Ovary (tissue), 3 donors: ENCODE data around the gene WWTR1.

ENCODE experiments used
- CTCF ChIP-seq, 3 donors: fragments of 450-650 bp in 2 of 3; fragments of 200-600 bp in 1 of 3; IDR thresholded peaks; one replicate each; pipeline versions ENCODE4 v1.5.1 to v1.8.0; 2016 to 2022; ENCODE audit warnings: antibody characterized with exemption in 3 of 3, mild to moderate bottlenecking in 1 of 3
- EP300 ChIP-seq: sonication (generic); formaldehyde crosslinking; IDR thresholded peaks from one replicate; pipeline ENCODE4 v1.6.1; 2017; ENCODE audit warnings: antibody characterized with exemption
- POLR2A ChIP-seq: fragments of 450-650 bp; IDR thresholded peaks from one replicate; pipeline ENCODE4 v1.6.1; 2017; ENCODE audit warnings: antibody characterized with exemption, mild to moderate bottlenecking, moderate library complexity
- donor health status: DM: no; HTN: no; CAD: no.

- TF ChIP-seq CTCF (IDR thresholded peaks at IDR 0.05) (no peak), EP300 (no peak), POLR2A (no peak)
Observed at GRCh38 chr3:149663966-149664365, 6.1 kb upstream of the WWTR1 start.
